GM19397 (cell line): ENCODE measurements around the gene ABHD15.

Source experiments
- ATAC-seq: cut with Tn5 transposase; IDR thresholded peaks from one replicate; pipeline ENCODE4 v1.9.1; 2021; ENCODE audit warnings: mild to moderate bottlenecking, moderate library complexity; ENCODE audit not compliant: unreplicated experiment

ABHD15 gene

DNA sequence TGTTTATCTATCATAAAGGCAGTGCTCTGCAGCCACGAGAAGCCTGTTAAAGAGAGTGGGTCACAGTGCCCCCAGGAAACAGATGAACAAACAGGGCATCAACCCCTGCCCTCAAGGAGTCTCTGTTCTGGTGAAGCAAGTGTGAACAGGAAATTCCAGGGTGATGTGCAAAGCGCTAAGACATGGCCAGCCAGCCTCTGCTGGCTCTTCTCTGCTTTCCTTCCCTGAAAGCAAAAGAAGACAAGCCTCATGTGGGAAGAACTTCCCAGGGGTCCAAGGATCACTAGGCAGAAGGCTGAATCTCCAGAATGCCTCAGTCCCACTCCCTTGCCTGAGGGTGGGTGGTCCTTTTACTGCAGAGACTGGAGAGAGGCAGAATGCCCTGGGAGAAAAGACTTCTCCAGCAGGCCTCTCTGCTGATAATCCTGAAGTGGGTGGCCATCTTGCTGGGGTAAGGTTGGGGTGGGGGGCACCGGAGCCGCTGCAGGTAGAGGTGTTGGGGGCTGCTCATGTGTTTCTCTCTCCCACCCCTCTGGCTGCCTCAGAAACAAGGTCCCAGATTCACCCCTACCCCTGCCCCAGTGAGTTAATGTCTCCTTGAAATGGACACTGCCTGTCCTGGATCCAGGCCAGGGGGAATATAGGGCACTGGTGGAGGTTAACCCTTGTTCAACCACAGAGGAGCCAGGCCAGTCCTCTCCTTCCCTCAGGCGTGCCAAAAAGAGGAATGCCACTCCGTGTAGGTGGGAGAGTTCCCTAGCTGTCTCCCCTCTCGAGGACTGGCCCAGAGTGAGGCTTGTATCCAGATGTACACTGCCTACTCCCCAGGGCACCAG lies 28.5 kb upstream of the ABHD15 start:
- no peak for ATAC-seq

GRCh38 chr17:29594519-29595090 lies 27.8 kb upstream of the ABHD15 start:
- no peak for ATAC-seq

GRCh38 chr17:29593591-29594518 lies 27.0 kb upstream of the ABHD15 start:
- ATAC-seq: no peak

- ATAC-seq: no peak
Observed at GRCh38 chr17:29592850-29593551, 26.2 kb upstream of the ABHD15 start, which contains the start of gene ANKRD13B. ANKRD13B (plus strand) TSS chr17:29593132; CDS start chr17:29593622, 490 bp downstream.

DNA sequence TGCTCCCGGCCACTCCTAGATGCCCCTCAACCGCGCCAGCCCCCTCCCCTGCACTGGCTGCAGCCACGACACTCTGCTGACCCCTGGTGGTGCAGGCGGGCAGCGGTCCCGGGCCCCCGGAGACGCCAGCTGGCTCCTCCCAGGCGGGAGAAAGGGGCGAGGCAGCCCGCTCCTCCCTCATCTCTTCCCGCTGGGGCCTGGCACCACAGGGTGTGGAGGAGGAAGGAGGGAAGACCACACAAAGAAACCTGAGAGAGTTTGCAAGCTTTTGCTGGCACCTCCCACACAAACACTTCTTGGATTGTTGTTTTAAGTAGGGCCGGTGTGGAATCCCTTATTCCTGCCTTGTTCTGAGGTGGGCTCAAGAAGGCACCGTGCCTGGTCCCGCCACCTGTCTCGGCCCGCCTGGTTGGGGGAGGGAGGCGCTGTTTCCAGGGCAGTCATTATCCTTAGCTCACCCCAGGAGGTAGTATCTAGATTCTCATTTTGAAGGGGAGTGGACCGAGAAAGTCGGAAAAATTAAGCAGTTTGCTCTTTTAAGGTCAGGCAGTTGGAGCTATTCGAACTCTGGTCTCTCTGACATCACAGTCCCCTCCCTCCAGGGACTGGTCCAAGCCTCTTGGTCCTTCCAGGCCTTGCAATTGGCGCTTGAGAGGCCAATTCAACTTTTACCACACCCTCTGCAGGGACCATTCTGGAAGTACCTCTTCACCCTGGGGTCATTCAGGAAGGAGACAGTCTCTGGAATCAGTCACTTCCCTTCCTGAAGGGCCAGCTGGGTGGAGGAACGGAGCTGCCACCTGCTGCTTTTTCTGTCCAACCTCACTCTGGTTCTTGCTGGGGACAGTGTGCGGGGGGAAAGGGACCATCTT lies 25.1 kb upstream of the ABHD15 start:
- ATAC-seq: no peak

DNA sequence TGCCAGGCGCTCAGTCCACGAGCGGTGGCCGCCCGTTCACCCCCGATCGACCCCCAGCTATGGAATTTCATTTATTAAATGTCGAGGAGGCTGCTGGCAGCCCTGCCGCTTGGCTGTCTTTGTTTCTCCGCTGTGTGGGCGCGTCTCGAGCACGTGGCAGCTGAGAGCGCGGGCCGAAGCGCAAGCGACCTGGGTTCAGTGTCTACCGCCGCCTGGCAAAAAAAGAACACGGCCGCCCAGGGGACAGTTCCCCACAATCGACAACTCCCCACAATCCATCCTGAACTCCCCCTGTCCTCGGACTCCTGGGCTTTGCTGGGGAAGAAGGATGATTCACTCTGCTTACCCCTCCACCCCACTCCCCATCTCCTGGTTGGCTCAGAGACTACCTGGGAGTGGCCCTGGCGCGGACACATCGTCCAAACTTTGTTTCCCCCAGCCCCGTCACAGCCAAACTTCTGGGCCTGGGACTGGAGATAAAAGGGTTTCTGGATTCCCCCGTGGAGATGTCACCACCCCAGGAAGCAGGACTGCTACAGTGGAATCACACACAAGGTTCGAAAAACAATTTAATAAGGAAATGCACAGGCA lies 24.4 kb upstream of the ABHD15 start:
- ATAC-seq: no peak

GRCh38 chr17:29590411-29591145 lies 23.7 kb upstream of the ABHD15 start:
- no peak for ATAC-seq

DNA sequence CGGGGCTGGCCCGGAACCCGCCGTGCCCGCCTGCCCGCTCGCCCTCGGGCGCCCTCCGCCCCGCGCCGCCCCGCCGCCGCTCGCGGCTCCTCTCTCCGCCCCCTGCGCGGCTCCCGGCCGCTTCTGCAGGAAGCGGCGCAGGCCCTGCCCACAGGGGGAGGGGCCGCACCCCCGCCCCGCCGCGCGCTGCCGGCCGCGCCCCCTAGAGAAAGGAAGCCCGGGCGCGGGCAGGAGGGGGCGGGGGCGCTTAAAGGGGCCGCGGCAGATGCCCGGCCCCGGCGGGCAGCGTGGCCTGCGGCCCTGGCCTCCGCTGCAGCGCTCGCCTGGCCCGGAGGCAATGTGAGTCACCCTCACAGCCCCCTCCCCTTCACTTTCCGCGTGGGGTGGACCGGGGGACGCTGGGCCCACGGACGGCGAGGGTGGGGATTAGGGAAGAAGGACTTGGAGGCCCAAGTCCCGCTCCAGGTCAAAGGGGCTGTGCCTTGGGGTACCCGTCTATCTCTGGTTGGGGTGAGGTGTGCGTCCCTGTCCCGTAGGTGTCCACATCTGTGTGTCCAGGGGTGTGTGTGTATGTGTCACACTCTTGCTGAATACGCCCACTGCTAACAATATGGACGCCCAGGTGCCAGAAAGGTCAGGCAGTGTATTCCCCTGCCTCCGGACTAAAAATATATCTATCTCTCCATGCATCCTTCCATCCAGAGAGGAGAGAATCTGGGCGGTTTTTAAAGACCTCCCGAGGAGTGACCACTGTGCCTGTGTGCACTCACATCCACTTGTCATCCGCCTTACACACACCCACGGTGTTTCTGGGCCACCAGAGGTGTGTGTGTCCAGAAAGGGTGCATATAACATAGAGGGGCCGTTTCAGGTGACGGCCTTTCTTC lies 22.9 kb upstream of the ABHD15 start, which contains the start of gene GIT1:
TSS of gene GIT1 (minus strand) at position 125 of the 887 bp plus-strand sequence. CDS start 270 bp downstream, outside the sequence.
- ATAC-seq: peak; percentile 74

DNA sequence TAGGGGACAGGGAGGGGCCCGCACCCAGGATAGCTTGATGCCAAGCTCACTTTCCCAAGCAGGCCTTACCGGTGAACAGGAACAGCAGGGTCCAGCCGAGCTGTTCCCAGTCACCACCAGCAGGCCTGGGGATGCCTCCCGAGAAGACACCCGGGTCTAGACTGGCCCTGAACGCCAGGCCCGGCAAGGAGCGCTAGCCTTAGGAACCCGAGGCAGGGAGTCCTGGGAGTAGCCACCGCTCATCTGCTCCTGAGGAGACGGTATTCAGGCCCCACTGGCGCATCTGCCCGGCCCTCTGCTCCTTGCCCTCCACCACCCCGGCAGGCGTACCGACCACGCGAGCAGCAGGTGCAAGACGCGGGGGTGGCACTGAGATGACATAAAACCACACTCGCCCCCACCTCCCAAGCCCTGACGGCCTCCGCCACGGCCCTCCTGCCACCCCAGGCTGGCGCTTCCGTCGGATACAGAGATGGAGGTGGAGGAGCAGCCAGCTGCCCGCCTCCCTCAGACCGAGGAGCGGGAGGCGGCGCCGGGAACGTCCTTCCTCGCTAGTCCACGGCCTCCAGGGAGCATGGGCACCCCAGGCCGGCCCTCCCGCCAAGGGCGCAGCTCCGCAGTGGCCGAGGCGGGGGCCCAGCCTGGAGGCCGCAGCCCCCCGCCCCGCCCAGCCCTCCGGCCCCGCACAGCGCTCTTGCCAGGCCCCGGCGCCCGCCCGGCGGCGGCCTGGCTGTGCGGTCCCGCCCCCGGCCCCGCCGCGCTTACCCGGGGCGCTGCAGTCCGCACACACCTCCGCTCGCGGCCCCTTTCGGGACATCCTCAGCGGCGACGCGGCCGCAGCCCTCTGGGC lies 21.9 kb upstream of the ABHD15 start:
- peak; percentile 20 for ATAC-seq

DNA sequence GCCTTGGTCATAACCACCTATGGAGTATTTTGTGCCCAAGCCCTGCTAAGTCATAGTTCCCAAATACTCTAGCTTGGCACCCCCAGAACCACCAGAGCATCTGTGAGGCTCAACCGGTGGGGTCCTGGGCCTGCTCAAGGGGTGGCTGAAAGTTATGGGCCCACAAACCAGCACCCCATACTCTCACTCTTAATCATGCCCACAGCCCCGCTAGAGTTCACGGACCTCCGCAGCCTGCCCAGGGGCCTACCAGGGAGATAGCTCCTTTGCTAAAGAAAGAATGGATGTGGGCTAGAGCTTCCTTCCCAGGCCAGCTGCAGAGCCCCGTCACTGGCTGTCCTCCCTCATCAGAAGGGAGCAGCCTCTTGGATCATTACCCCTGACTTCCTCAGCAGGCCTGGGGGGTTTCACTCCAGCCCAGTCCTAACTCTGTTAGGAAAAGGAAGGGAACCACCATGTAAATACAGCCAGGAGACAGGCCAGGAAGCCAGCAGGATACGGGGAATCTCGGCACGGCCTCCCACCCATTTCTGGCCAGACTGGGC lies 21.3 kb upstream of the ABHD15 start:
- no peak for ATAC-seq

GRCh38 chr17:29587591-29587990 lies 20.8 kb upstream of the ABHD15 start:
- no peak for ATAC-seq

- no peak for ATAC-seq
Observed at GRCh38 chr17:29586676-29587469, 20.0 kb upstream of the ABHD15 start.

GRCh38 chr17:29585080-29585751 lies 18.4 kb upstream of the ABHD15 start:
- no peak for ATAC-seq

GRCh38 chr17:29584452-29585079 lies 17.7 kb upstream of the ABHD15 start:
- no peak for ATAC-seq
